Caco-2 (cell line): ENCODE results near the gene UBE3C. TPM values are rescaled to one million over a fixed set of nuclear protein-coding genes. Genes with fewer than 3 reads are reported as not detected.

Experiments
- BruUV-seq: library from RNA; stranded (reverse); fragments of 400-500 nt; replicated peaks from 2 replicates; lab custom pipeline; 2021; lab: Mats Ljungman, UMichigan
- CTCF ChIA-PET: fragments of 300-600 bp; sonication (Branson Sonifier 250); formaldehyde crosslinking; loops from one replicate; lab custom pipeline; 2022; ENCODE audit warnings: antibody characterized with exemption; lab: Charles Lee
- POLR2A ChIA-PET: fragments of 300-600 bp; sonication (Branson Sonifier 250); formaldehyde crosslinking; loops from one replicate; lab custom pipeline; 2022; ENCODE audit warnings: antibody characterized with exemption; lab: Charles Lee
- DNase-seq, 2 experiments: peaks; one replicate each; pipeline versions ENCODE4 v3.0.0 to v3.0.0-alpha.2; 2020 to 2022
- H3K27me3 ChIP-seq: replicated peaks from 2 replicates; pipeline ENCODE4 v1.6.0; 2011; ENCODE audit warnings: low read length; ENCODE audit not compliant: control insufficient read depth, insufficient read depth
- H3K36me3 ChIP-seq: 2 replicates; pipeline ENCODE4 v1.5.1; 2011; ENCODE audit warnings: low read length; ENCODE audit not compliant: control insufficient read depth, insufficient read depth
- H3K4me1 ChIP-seq: fragments of 250-450 bp; sonication (Bioruptor Pico); 2 replicates; pipeline ENCODE4 v1.5.1; 2020; ENCODE audit warnings: mild to moderate bottlenecking
- H3K4me3 ChIP-seq: 2 replicates; pipeline ENCODE4 v1.5.1; 2011; ENCODE audit warnings: low read depth, mild to moderate bottlenecking, control low read depth, low read length
- H3K9me3 ChIP-seq: fragments of 250-450 bp; sonication (Bioruptor Pico); 2 replicates; pipeline ENCODE4 v1.5.1; 2020; ENCODE audit warnings: mild to moderate bottlenecking, moderate library complexity
- H3K27ac Mint-ChIP-seq: one replicate; pipeline ENCODE4 v1.8.0; 2022; ENCODE audit warnings: mixed read lengths; ENCODE audit not compliant: unreplicated experiment
- H3K27me3 Mint-ChIP-seq: one replicate; pipeline ENCODE4 v1.8.0; 2022; ENCODE audit warnings: mixed read lengths; ENCODE audit not compliant: insufficient read depth, unreplicated experiment
- H3K36me3 Mint-ChIP-seq: one replicate; pipeline ENCODE4 v1.8.0; 2022; ENCODE audit warnings: mild to moderate bottlenecking, mixed read lengths; ENCODE audit not compliant: insufficient read depth, unreplicated experiment
- H3K4me1 Mint-ChIP-seq: one replicate; pipeline ENCODE4 v1.8.0; 2022; ENCODE audit warnings: low read depth, mixed read lengths; ENCODE audit not compliant: unreplicated experiment
- H3K4me3 Mint-ChIP-seq: one replicate; pipeline ENCODE4 v1.8.0; 2022; ENCODE audit warnings: mild to moderate bottlenecking, moderate library complexity, mixed read lengths; ENCODE audit not compliant: unreplicated experiment
- H3K9me3 Mint-ChIP-seq: one replicate; pipeline ENCODE4 v1.8.0; 2022; ENCODE audit warnings: mixed read lengths; ENCODE audit not compliant: unreplicated experiment
- CTCF ChIP-seq, 2 experiments: fragments of 200-600 bp in 1 of 2; IDR thresholded peaks; 1 replicate in 1 of 2; 2 replicates in 1 of 2; pipeline versions ENCODE4 v1.5.1 to v1.8.0; 2011 to 2022; ENCODE audit warnings: antibody characterized with exemption in 1 of 2, control low read depth in 1 of 2, inconsistent platforms in 1 of 2, low read depth in 1 of 2, low read length in 1 of 2, mild to moderate bottlenecking in 1 of 2, moderate library complexity in 1 of 2; ENCODE audit not compliant: insufficient read depth in 1 of 2, severe bottlenecking in 1 of 2, unreplicated experiment in 1 of 2
- intact Hi-C: fragments of 100-400 bp; cut with micrococcal nuclease; formaldehyde crosslinking; loops from one replicate; pipeline ENCODE4 v1.10.0; 2022; ENCODE audit not compliant: unreplicated experiment
- total RNA-seq: library from RNA; stranded (reverse); gene quantifications from 2 replicates; pipeline ENCODE4 v1.2.3, GENCODE V29; 2022

UBE3C gene
- total RNA-seq, 1 experiment from 2014 or later: 76.1 TPM

GRCh38 chr7:157116762-157117161, 22.0 kb upstream of the UBE3C start:
- Mint-ChIP-seq H3K4me1 (no peaks in the 10 kb centered on the region), H3K27ac (no peak overlapping the region), H3K9me3 (peaks cover 8% of the 10 kb centered on the region), H3K4me3 (no peak overlapping the region), H3K36me3 (no peaks in the 10 kb centered on the region), H3K27me3 (no peaks in the 10 kb centered on the region)
- ChIA-PET CTCF (no interaction called here), POLR2A (no interaction called here)
- BruUV-seq: no TSS peak
- Histone ChIP-seq H3K9me3 (peaks cover 5% of the 10 kb centered on the region; the same call in 1 of the 2 replicates), H3K27me3 (no peaks in the 10 kb centered on the region), H3K4me1 (no peaks in the 10 kb centered on the region), H3K36me3 (no peaks in the 10 kb centered on the region), H3K4me3 (no peak overlapping the region)
- peak in 1 of 2 experiments; percentile 23 for DNase-seq
- TF ChIP-seq CTCF (IDR thresholded peaks at IDR 0.05; ENCODE audit: insufficient read depth in 1 of 2, low read depth in 1 of 2, low read length in 1 of 2, severe bottlenecking in 1 of 2, unreplicated experiment in 1 of 2): no peak
- intact Hi-C loops: no loop called here

GRCh38 chr7:157117796-157118195, 20.9 kb upstream of the UBE3C start:
- Mint-ChIP-seq H3K36me3 (no peaks in the 10 kb centered on the region), H3K27ac (no peak overlapping the region), H3K4me3 (no peak overlapping the region), H3K9me3 (peaks cover 8% of the 10 kb centered on the region), H3K4me1 (no peaks in the 10 kb centered on the region), H3K27me3 (no peaks in the 10 kb centered on the region)
- Histone ChIP-seq H3K27me3 (no peaks in the 10 kb centered on the region), H3K9me3 (peaks cover 5% of the 10 kb centered on the region; the same call in 1 of the 2 replicates), H3K36me3 (no peaks in the 10 kb centered on the region), H3K4me1 (no peaks in the 10 kb centered on the region), H3K4me3 (no peak overlapping the region)
- POLR2A ChIA-PET: no interaction called here
- DNase-seq: peak in 1 of 2 experiments; percentile 2
- TF ChIP-seq CTCF (IDR thresholded peaks at IDR 0.05; ENCODE audit: insufficient read depth in 1 of 2, low read depth in 1 of 2, low read length in 1 of 2, severe bottlenecking in 1 of 2, unreplicated experiment in 1 of 2): no peak
- intact Hi-C loops: no loop called here
- CTCF ChIA-PET: no interaction called here
- BruUV-seq: no TSS peak

- CTCF ChIA-PET: interaction anchor here (0.5 kb wide), 1 partner anchor 112 kb away, joined by 3 read pairs; no protein-coding TSS in a partner anchor
- no peak overlapping the region for H3K27ac Mint-ChIP-seq
Measured at GRCh38 chr7:157120181-157120580, 18.5 kb upstream of the UBE3C start.

More at GRCh38 chr7:157120181-157120580, 18.5 kb upstream of the UBE3C start:
- no peaks in the 10 kb centered on the region for H3K36me3 Mint-ChIP-seq
- no peaks in the 10 kb centered on the region for H3K9me3 ChIP-seq
- no peaks in the 10 kb centered on the region for H3K27me3 Mint-ChIP-seq
- H3K36me3 ChIP-seq: no peaks in the 10 kb centered on the region
- no peaks in the 10 kb centered on the region for H3K4me1 Mint-ChIP-seq
- POLR2A ChIA-PET: no interaction called here
- H3K27me3 ChIP-seq: no peaks in the 10 kb centered on the region
- H3K4me3 ChIP-seq: no peak overlapping the region
- TF ChIP-seq CTCF (IDR thresholded peaks at IDR 0.05; ENCODE audit: insufficient read depth in 1 of 2, low read depth in 1 of 2, low read length in 1 of 2, severe bottlenecking in 1 of 2, unreplicated experiment in 1 of 2): no peak
- no peaks in the 10 kb centered on the region for H3K4me1 ChIP-seq
- peak in 1 of 2 experiments; percentile 3 for DNase-seq
- intact Hi-C loops: no loop called here
- peaks cover 8% of the 10 kb centered on the region for H3K9me3 Mint-ChIP-seq
- H3K4me3 Mint-ChIP-seq: no peak overlapping the region
- no TSS peak for BruUV-seq
